Right lobe of liver (tissue), 6 donors: ENCODE data around the gene GET3. TPM values are rescaled to one million over a fixed set of nuclear protein-coding genes. Genes with fewer than 3 reads are reported as not detected.

Source experiments
- ATAC-seq, 4 donors: fragments of 200-7000 bp; cut with Tn5 transposase; one replicate each; pipeline ENCODE4 v1.9.1; 2020; ENCODE audit warnings: mild to moderate bottlenecking in 4 of 4, moderate library complexity in 4 of 4
- DNase-seq, 3 donors: peaks; one replicate each; pipeline ENCODE4 v3.0.0-alpha.2; 2020
- H3K27ac ChIP-seq, 3 donors: fragments of 200-600 bp; one replicate each; pipeline ENCODE4 v1.8.0; 2022
- H3K27me3 ChIP-seq, 2 donors: fragments of 200-600 bp; one replicate each; pipeline ENCODE4 v1.8.0; 2022
- H3K36me3 ChIP-seq, 4 donors: fragments of 200-600 bp; sonication (generic) in 1 of 4; one replicate each; pipeline versions ENCODE4 v1.5.1 to v1.8.0; 2017 to 2022; ENCODE audit warnings: control low read depth in 1 of 4
- H3K4me1 ChIP-seq, 4 donors: fragments of 200-600 bp; sonication (generic) in 1 of 4; one replicate each; pipeline versions ENCODE4 v1.5.1 to v1.8.0; 2017 to 2022; ENCODE audit warnings: control low read depth in 1 of 4
- H3K4me3 ChIP-seq, 3 donors: fragments of 200-600 bp; one replicate each; pipeline ENCODE4 v1.8.0; 2022
- H3K9me3 ChIP-seq, 4 donors: fragments of 200-600 bp; sonication (generic) in 1 of 4; one replicate each; pipeline versions ENCODE4 v1.5.1 to v1.8.0; 2017 to 2022; ENCODE audit warnings: control low read depth in 1 of 4
- POLR2A ChIP-seq: fragments of 450-650 bp; IDR thresholded peaks from one replicate; pipeline ENCODE4 v1.6.1; 2017; ENCODE audit warnings: antibody characterized with exemption, mild to moderate bottlenecking
- WGBS: methylation state at CpG from one replicate; pipeline ENCODE4 v1.1.6; 2018; ENCODE audit warnings: low coverage, low lambda C conversion rate; ENCODE audit not compliant: insufficient coverage; ENCODE audit errors: missing lambda C conversion rate; 5-methylcytosine and 5-hydroxymethylcytosine counted together
- intact Hi-C, 2 donors: fragments of 100-400 bp; cut with DNase I; formaldehyde crosslinking; loops; one replicate each; pipeline versions ENCODE4 v1.11.2 to v1.14.1; 2022
- total RNA-seq, 6 experiments: library from RNA; depleted of rRNA in 2 of 6; stranded (reverse); fragments of >200 nt in 2 of 6; fragmentation: NEBNext Ultra II Directional in 3 of 6; extraction: Animal tissue kit (Norgen Biotek cat#: 25700) in 3 of 6; gene quantifications; one replicate each; pipeline versions ENCODE4 v1.1.0 to v1.2.4, GENCODE V29; 2016 to 2023
- TF ChIP-seq, protein P1 (sequence below), 4 donors: fragments of 200-600 bp in 3 of 4; fragments of 450-650 bp in 1 of 4; IDR thresholded peaks; one replicate each; pipeline versions ENCODE4 v1.5.1 to v1.8.0; 2016 to 2022; ENCODE audit warnings: antibody characterized with exemption in 4 of 4, mild to moderate bottlenecking in 2 of 4
- donor health status: DM: no; HTN: yes; CAD: no.
- donor health status: DM: no; HTN: no; CAD: no.
- donor health status: DM: no; HTN: no; CAD: no.
- donor health status: DM: no; HTN: yes; CAD: no.
- donor health status: DM: no; HTN: yes; CAD: no.

GET3 gene
- total RNA-seq, 6 experiments from 2014 or later, result 22.3 to 35.8 (median 25.8) TPM

- TF ChIP-seq POLR2A, result peak; percentile 49
- TF ChIP-seq, protein P1, sequence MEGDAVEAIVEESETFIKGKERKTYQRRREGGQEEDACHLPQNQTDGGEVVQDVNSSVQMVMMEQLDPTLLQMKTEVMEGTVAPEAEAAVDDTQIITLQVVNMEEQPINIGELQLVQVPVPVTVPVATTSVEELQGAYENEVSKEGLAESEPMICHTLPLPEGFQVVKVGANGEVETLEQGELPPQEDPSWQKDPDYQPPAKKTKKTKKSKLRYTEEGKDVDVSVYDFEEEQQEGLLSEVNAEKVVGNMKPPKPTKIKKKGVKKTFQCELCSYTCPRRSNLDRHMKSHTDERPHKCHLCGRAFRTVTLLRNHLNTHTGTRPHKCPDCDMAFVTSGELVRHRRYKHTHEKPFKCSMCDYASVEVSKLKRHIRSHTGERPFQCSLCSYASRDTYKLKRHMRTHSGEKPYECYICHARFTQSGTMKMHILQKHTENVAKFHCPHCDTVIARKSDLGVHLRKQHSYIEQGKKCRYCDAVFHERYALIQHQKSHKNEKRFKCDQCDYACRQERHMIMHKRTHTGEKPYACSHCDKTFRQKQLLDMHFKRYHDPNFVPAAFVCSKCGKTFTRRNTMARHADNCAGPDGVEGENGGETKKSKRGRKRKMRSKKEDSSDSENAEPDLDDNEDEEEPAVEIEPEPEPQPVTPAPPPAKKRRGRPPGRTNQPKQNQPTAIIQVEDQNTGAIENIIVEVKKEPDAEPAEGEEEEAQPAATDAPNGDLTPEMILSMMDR (IDR thresholded peaks at IDR 0.05), result no peak
- H3K9me3 ChIP-seq, result no peaks in the 10 kb centered on the region
- H3K27ac ChIP-seq, result peak within 1 kb of the TSS; percentile 44 to 69 (median 46)
- H3K36me3 ChIP-seq, result no peaks in the 10 kb centered on the region
- peaks cover 0 to 10% (median 3%) of the 10 kb centered on the region in 4 donors for H3K4me1 ChIP-seq
- H3K4me3 ChIP-seq, result peak within 1 kb of the TSS; percentile 60 to 69 (median 67)
- intact Hi-C loops, result loop anchor here in 1 of 2 donors (10.0 kb wide), 1 partner anchor 50 kb away; the partner anchor contains the start of gene TNPO2
- peak; percentile 81 to 90 (median 90) for DNase-seq
- WGBS, result 20% methylated on average over 6 of the region's 58 CpGs
- H3K27me3 ChIP-seq, result no peaks in the 10 kb centered on the region
- ATAC-seq, result peak; percentile 9 to 40 (median 24)
These were observed 37.6 kb downstream of the GET3 start, which contains the start of gene HOOK2 for GRCh38 chr19:12774588-12775555. Gene HOOK2, minus strand, starts transcription at chr19:12775552. Its CDS starts 103 bp downstream, at chr19:12775449.

GRCh38 chr19:12777217-12778016 lies 40.1 kb downstream of the GET3 start:
- Histone ChIP-seq H3K4me1 (peaks cover 0 to 15% (median 3%) of the 10 kb centered on the region in 4 donors), H3K36me3 (no peaks in the 10 kb centered on the region), H3K27me3 (no peaks in the 10 kb centered on the region), H3K27ac (peak overlapping the region; percentile 72 to 94 (median 79)), H3K9me3 (no peaks in the 10 kb centered on the region), H3K4me3 (peak overlapping the region; percentile 56 to 69 (median 60))
- ATAC-seq (peak; percentile 54 to 63 (median 60)), DNase-seq (peak; percentile 82 to 86 (median 85))
- intact Hi-C loops, result loop anchor here in 1 of 2 donors (10.0 kb wide), 1 partner anchor 53 kb away; the partner anchor contains the start of gene TNPO2
- 7% methylated on average over 41 of the region's 43 CpGs for WGBS
- TF ChIP-seq, protein P1 (IDR thresholded peaks at IDR 0.05), result peak; percentile 96 to 98 (median 96)
- no peak for TF ChIP-seq POLR2A

- H3K36me3 ChIP-seq, result no peaks in the 10 kb centered on the region
- intact Hi-C loops, result loop anchor here in 1 of 2 donors (10.0 kb wide), 1 partner anchor 53 kb away; the partner anchor contains the start of gene TNPO2
- ATAC-seq, result peak; percentile 25 to 52 (median 44)
- no peaks in the 10 kb centered on the region for H3K9me3 ChIP-seq
- peak overlapping the region; percentile 72 to 94 (median 79) for H3K27ac ChIP-seq
- 3% methylated on average over 28 of the region's 44 CpGs for WGBS
- H3K4me1 ChIP-seq, result peaks cover 0 to 20% (median 7%) of the 10 kb centered on the region in 4 donors
- H3K4me3 ChIP-seq, result peak overlapping the region; percentile 56 to 69 (median 60)
- peak; percentile 79 to 84 (median 82) for DNase-seq
- no peaks in the 10 kb centered on the region for H3K27me3 ChIP-seq
- peak; percentile 74 for TF ChIP-seq POLR2A
- TF ChIP-seq, protein P1 (IDR thresholded peaks at IDR 0.05), result peak in 1 of 4 donors; percentile 2
These were observed 41.0 kb downstream of the GET3 start for GRCh38 chr19:12778017-12778904.
